HG03103 (cell line): Measurements from ENCODE around the gene COPA.
"Not testable (repeated sequence)": the region's sequence is repeated elsewhere in the genome, so short reads cannot be mapped to it uniquely, and the experiment has no call there.

Experiments
- ATAC-seq: cut with Tn5 transposase; IDR thresholded peaks from one replicate; pipeline ENCODE4 v1.9.1; 2021; ENCODE audit warnings: low read depth; ENCODE audit not compliant: unreplicated experiment

COPA gene

GRCh38 chr1:160342953-160343869, at the start of gene COPA, which contains the start of gene NCSTN:
Gene COPA (minus strand): TSS chr1:160343250. CDS start chr1:160343170, 80 bp downstream.
Gene NCSTN (plus strand): TSS chr1:160343383. CDS start chr1:160343397, 14 bp downstream.
- ATAC-seq = peak; percentile 88

- not testable (repeated sequence) for ATAC-seq
Observed at GRCh38 chr1:160388406-160388805, 45.4 kb upstream of the COPA start.

GRCh38 chr1:160384812-160385211, 41.8 kb upstream of the COPA start:
- not testable (repeated sequence) for ATAC-seq

- no peak for ATAC-seq
Observed at GRCh38 chr1:160377585-160378206, 34.6 kb upstream of the COPA start.

- no peak for ATAC-seq
Observed at GRCh38 chr1:160376525-160377131, 33.6 kb upstream of the COPA start.

- ATAC-seq = no peak
Observed at GRCh38 chr1:160375788-160376524, 32.9 kb upstream of the COPA start.

- ATAC-seq = no peak
Observed at GRCh38 chr1:160374306-160375110, 31.5 kb upstream of the COPA start.

- no peak for ATAC-seq
Observed at GRCh38 chr1:160373696-160374095, 30.6 kb upstream of the COPA start.

GRCh38 chr1:160371756-160372155, 28.7 kb upstream of the COPA start:
- no peak for ATAC-seq

- no peak for ATAC-seq
Observed at GRCh38 chr1:160371346-160371631, 28.2 kb upstream of the COPA start.

- ATAC-seq = no peak
Observed at GRCh38 chr1:160370561-160371345, 27.7 kb upstream of the COPA start.

- ATAC-seq = no peak
Observed at GRCh38 chr1:160369087-160369486, 26.0 kb upstream of the COPA start.

- no peak for ATAC-seq
Observed at GRCh38 chr1:160367934-160368923, 25.2 kb upstream of the COPA start.

- no peak for ATAC-seq
Observed at GRCh38 chr1:160367516-160367900, 24.5 kb upstream of the COPA start.

GRCh38 chr1:160366731-160367515, 23.9 kb upstream of the COPA start, which contains the start of gene NHLH1:
Gene NHLH1 (plus strand): TSS chr1:160367071. CDS start chr1:160370732, 3,661 bp downstream.
- no peak for ATAC-seq

- ATAC-seq = no peak
Observed at GRCh38 chr1:160365325-160365724, 22.3 kb upstream of the COPA start.
